Keratinocyte (primary cell): ENCODE measurements around the gene NUBP2.

Source experiments
- CTCF ChIP-seq, 3 experiments: IDR thresholded peaks in 1 of 3; conservative IDR thresholded peaks in 1 of 3; optimal IDR thresholded peaks in 1 of 3; 2 replicates in 2 of 3; 3 replicates in 1 of 3; pipeline versions ENCODE3 to v1.5.1; 2011; ENCODE audit warnings: low read length in 3 of 3, mild to moderate bottlenecking in 3 of 3, moderate library complexity in 2 of 3, control low read depth in 1 of 3, inconsistent platforms in 1 of 3; ENCODE audit not compliant: insufficient read depth in 2 of 3; ENCODE audit errors: extremely low read depth in 1 of 3
- EZH2 ChIP-seq: IDR thresholded peaks from one replicate; pipeline ENCODE4 v1.6.1; 2012; ENCODE audit warnings: inconsistent platforms, mild to moderate bottlenecking, low read length, moderate library complexity

- no peak for TF ChIP-seq CTCF (optimal IDR thresholded peaks at IDR 0.05 in 1 of 3, IDR thresholded peaks at IDR 0.05 in 1 of 3, conservative IDR thresholded peaks at IDR 0.05 in 1 of 3; ENCODE audit: extremely low read depth in 1 of 3, insufficient read depth in 2 of 3, low read length in 3 of 3)
- no peak for TF ChIP-seq EZH2
These were observed 25.9 kb downstream of the NUBP2 start for GRCh38 chr16:1808691-1809090.
